ENCODE measurements around the gene STIL. TPM values are rescaled to one million over a fixed set of nuclear protein-coding genes. Genes with fewer than 3 reads are reported as not detected.

Gene STIL
- total and polyA plus RNA-seq, 2 of the 13 experiments (the other 11 are each of a cell fraction or from before 2014, with no cell fraction given): 13.7 to 18.6 TPM

DNA sequence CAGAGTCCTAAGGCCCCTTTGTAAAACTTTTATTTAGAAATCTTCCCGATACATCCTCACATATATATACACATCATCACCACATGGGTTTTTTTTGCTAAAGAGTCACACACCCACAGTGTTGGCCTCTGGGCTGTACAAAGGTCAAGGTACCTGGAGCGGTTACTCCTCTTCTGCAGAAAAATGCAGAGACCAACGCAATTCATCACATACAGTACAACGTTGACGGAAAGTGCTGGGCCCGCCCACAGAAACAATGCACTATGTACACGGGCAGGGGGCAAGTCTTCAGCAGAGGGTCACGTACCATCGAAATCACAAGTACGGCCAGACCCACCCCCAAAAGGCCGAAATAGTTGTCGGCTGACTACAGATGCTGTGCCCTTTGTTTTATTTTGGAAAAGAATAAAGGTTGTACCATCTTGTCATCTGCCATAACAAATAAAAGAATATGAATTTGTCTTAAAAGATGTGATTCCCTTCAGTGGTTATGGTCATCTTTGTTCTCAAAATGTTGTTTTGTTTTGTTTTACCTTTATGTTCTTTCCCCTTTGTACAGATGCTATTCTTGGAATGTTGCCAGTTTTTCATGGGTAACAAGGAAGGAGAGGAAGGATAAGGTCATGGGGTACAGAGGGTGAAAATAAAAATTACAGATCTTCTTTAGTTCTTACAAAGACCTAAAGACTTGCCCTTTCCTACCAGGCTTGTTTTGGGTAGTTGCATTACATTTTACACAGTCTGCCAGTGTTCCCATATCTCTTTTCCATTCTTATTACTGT, 97.5 kb downstream of the STIL start (continued):
- TF ChIP-seq, protein P1, sequence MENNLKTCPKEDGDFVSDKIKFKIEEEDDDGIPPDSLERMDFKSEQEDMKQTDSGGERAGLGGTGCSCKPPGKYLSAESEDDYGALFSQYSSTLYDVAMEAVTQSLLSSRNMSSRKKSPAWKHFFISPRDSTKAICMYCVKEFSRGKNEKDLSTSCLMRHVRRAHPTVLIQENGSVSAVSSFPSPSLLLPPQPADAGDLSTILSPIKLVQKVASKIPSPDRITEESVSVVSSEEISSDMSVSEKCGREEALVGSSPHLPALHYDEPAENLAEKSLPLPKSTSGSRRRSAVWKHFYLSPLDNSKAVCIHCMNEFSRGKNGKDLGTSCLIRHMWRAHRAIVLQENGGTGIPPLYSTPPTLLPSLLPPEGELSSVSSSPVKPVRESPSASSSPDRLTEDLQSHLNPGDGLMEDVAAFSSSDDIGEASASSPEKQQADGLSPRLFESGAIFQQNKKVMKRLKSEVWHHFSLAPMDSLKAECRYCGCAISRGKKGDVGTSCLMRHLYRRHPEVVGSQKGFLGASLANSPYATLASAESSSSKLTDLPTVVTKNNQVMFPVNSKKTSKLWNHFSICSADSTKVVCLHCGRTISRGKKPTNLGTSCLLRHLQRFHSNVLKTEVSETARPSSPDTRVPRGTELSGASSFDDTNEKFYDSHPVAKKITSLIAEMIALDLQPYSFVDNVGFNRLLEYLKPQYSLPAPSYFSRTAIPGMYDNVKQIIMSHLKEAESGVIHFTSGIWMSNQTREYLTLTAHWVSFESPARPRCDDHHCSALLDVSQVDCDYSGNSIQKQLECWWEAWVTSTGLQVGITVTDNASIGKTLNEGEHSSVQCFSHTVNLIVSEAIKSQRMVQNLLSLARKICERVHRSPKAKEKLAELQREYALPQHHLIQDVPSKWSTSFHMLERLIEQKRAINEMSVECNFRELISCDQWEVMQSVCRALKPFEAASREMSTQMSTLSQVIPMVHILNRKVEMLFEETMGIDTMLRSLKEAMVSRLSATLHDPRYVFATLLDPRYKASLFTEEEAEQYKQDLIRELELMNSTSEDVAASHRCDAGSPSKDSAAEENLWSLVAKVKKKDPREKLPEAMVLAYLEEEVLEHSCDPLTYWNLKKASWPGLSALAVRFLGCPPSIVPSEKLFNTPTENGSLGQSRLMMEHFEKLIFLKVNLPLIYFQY (CRISPR knock-in tag; IDR thresholded peaks at IDR 0.05; ENCODE audit: borderline replicate concordance): no peak
- no peak for TF ChIP-seq ZNF570 (CRISPR knock-in tag; IDR thresholded peaks at IDR 0.05; ENCODE audit: borderline replicate concordance)
- TF ChIP-seq POGZ (CRISPR knock-in tag; IDR thresholded peaks at IDR 0.05): 0 out of 2 replicates have a peak, but pooled peaks have one; percentile 50
- TF ChIP-seq, protein P2, sequence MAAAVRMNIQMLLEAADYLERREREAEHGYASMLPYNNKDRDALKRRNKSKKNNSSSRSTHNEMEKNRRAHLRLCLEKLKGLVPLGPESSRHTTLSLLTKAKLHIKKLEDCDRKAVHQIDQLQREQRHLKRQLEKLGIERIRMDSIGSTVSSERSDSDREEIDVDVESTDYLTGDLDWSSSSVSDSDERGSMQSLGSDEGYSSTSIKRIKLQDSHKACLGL (CRISPR knock-in tag; IDR thresholded peaks at IDR 0.05): no peak
- peak; percentile 59 for TF ChIP-seq NR2F6 (IDR thresholded peaks at IDR 0.05)
- peak; percentile 85 for TF ChIP-seq NR2F6 (CRISPR knock-in tag; IDR thresholded peaks at IDR 0.05)

DNA sequence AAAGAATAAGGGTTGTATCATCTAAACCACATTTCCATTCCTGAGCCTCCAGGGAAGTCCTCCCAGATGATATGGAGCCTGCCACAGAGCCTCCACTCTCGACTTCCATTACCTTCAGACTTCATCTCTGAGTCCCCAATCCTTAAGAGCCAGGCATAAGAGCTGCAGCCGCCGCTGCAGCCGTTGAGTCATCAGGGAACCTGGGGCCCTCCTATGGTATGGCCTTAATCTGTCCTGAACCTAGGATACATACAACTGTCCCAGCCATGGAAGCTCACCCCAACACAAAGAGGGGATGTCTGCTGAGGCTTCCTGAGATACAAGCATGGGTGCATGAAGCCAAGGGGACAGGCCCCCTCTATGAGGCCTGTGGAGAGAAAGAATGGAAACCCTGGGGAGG, 98.2 kb downstream of the STIL start:
- H3K27ac ChIP-seq (ENCODE audit: extremely low read length, insufficient read depth, low read length): no peak overlapping the region
- ATAC-seq (no peak; the same call in 2 of the 3 replicates), DNase-seq (ENCODE audit: low spot score) (no peak), FAIRE-seq (no peak)
- H2AFZ ChIP-seq (ENCODE audit: low read length): no peak overlapping the region
- peaks cover 5 to 59% of the 10 kb centered on the region in 2 experiments; a peak in 3 of 5 replicates for H3K27me3 ChIP-seq (ENCODE audit: control insufficient read depth in 1 of 2, insufficient read depth in 2 of 2, low read length in 2 of 2)
- ChIA-PET CTCF (ENCODE audit: low intra/inter-chr PET ratio, low total read pairs) (no interaction called here), POLR2A (no interaction called here)
- intact Hi-C loops (cut with micrococcal nuclease; ENCODE audit: unreplicated experiment): no loop called here
- in situ Hi-C loops (cut with HindIII; ENCODE audit: extremely low pct_ligation_motif_present, low pct_unique_long_range_greater_than_20kb): no loop called here
- H3K4me2 ChIP-seq (ENCODE audit: low read depth, low read length): peak overlapping the region; percentile 65
- H3K79me2 ChIP-seq (ENCODE audit: insufficient read depth, low read length): no peaks in the 10 kb centered on the region
- H3K4me3 ChIP-seq (replicated peaks in 1 of 3; ENCODE audit: insufficient read depth in 1 of 3, low read depth in 2 of 3, low read length in 3 of 3): no peak overlapping the region; a peak in 1 of 6 replicates
- no peaks in the 10 kb centered on the region for H3K9me3 ChIP-seq (ENCODE audit: low read length)
- H3K4me1 ChIP-seq (ENCODE audit: insufficient read depth, low read length): peaks cover 54% of the 10 kb centered on the region
- WGBS (ENCODE audit: low lambda C conversion rate): 67% methylated on average over 4 of the region's 4 CpGs
- no peaks in the 10 kb centered on the region for H3K36me3 ChIP-seq (replicated peaks in 1 of 2; ENCODE audit: control insufficient read depth in 1 of 2, insufficient read depth in 2 of 2, low read length in 2 of 2)
- H3K9ac ChIP-seq (ENCODE audit: insufficient read depth, low read depth, low read length): no peak overlapping the region
- H4K20me1 ChIP-seq (ENCODE audit: insufficient read depth, low read length): no peaks in the 10 kb centered on the region
- BruUV-seq (replicated peaks): no TSS peak
- TF ChIP-seq ZBTB20 (CRISPR knock-in tag; IDR thresholded peaks at IDR 0.05; ENCODE audit: borderline replicate concordance, low read depth) (no peak), ZNF225 (CRISPR knock-in tag; IDR thresholded peaks at IDR 0.05) (no peak), MED13 (CRISPR knock-in tag; IDR thresholded peaks at IDR 0.05) (no peak), ZNF143 (CRISPR knock-in tag; IDR thresholded peaks at IDR 0.05) (no peak), CREB1 (IDR thresholded peaks at IDR 0.05) (no peak), CREB1 (CRISPR knock-in tag; IDR thresholded peaks at IDR 0.05) (no peak), HCFC1 (IDR thresholded peaks at IDR 0.05; ENCODE audit: low read depth, low read length) (no peak)
- TF ChIP-seq, protein P1 (CRISPR knock-in tag; IDR thresholded peaks at IDR 0.05; ENCODE audit: borderline replicate concordance): no peak
- TF ChIP-seq, protein P3, sequence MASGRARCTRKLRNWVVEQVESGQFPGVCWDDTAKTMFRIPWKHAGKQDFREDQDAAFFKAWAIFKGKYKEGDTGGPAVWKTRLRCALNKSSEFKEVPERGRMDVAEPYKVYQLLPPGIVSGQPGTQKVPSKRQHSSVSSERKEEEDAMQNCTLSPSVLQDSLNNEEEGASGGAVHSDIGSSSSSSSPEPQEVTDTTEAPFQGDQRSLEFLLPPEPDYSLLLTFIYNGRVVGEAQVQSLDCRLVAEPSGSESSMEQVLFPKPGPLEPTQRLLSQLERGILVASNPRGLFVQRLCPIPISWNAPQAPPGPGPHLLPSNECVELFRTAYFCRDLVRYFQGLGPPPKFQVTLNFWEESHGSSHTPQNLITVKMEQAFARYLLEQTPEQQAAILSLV (CRISPR knock-in tag; IDR thresholded peaks at IDR 0.05; ENCODE audit: borderline replicate concordance): no peak

Data from HepG2 (cell line).